Adrenal gland (tissue), 12 donors: ENCODE results near the gene ZNF184. TPM values are rescaled to one million over a fixed set of nuclear protein-coding genes. Genes with fewer than 3 reads are reported as not detected.

Experiments used
- DNase-seq, 7 donors: peaks; one replicate each; pipeline ENCODE4 v3.0.0-alpha.2; 2019 to 2020
- H3K27ac ChIP-seq, 5 donors: fragments of 200-600 bp; sonication (generic) in 4 of 5; 1 replicate in 3 of 5; 2 replicates in 2 of 5; pipeline versions ENCODE4 v1.5.1 to v1.8.0; 2016 to 2020; ENCODE audit warnings: mild to moderate bottlenecking in 1 of 5
- H3K27me3 ChIP-seq: fragments of 200-600 bp; 2 replicates; pipeline ENCODE4 v1.8.0; 2021
- H3K36me3 ChIP-seq, 2 donors: fragments of 200-600 bp; replicated peaks in 1 of 2; 1 replicate in 1 of 2; 2 replicates in 1 of 2; pipeline versions ENCODE4 v1.5.1 to v1.8.0; 2018 to 2022
- H3K4me1 ChIP-seq, 2 donors: fragments of 200-600 bp; replicated peaks in 1 of 2; 1 replicate in 1 of 2; 2 replicates in 1 of 2; pipeline versions ENCODE4 v1.5.1 to v1.8.0; 2018 to 2021
- H3K4me3 ChIP-seq, 4 donors: fragments of 200-600 bp; sonication (generic) in 3 of 4; one replicate each; pipeline ENCODE4 v1.5.1; 2016 to 2018
- H3K9me3 ChIP-seq, 3 donors: fragments of 200-600 bp; sonication (generic) in 1 of 3; replicated peaks in 1 of 3; 1 replicate in 2 of 3; 2 replicates in 1 of 3; pipeline versions ENCODE4 v1.5.1 to v1.8.0; 2016 to 2021
- CTCF ChIP-seq, 6 experiments: fragments of 450-650 bp in 4 of 6; fragments of 200-600 bp in 2 of 6; sonication (generic) in 1 of 6; IDR thresholded peaks; 1 replicate in 5 of 6; 2 replicates in 1 of 6; pipeline versions ENCODE4 v1.5.1 to v1.8.0; 2016 to 2021; ENCODE audit warnings: antibody characterized with exemption in 6 of 6, mild to moderate bottlenecking in 2 of 6, moderate library complexity in 1 of 6
- POLR2A ChIP-seq, 2 donors: fragments of 450-650 bp; IDR thresholded peaks; one replicate each; pipeline ENCODE4 v1.6.1; 2017; ENCODE audit warnings: antibody characterized with exemption in 2 of 2, mild to moderate bottlenecking in 2 of 2, moderate library complexity in 1 of 2
- WGBS, 4 donors: extraction: QIAGEN DNeasy Blood & Tissue Kit in 2 of 4; methylation state at CpG; one replicate each; pipeline versions ENCODE4 v1.1.5 to v1.1.7; 2013 to 2017; 5-methylcytosine and 5-hydroxymethylcytosine counted together
- intact Hi-C, 2 donors: fragments of 100-400 bp; cut with DNase I; formaldehyde crosslinking; loops; one replicate each; pipeline versions ENCODE4 v1.14.1 to v1.15.0; 2022 to 2023
- polyA plus RNA-seq, 3 donors: library from polyadenylated mRNA; stranded (reverse); fragments of 200-250 nt in 2 of 3; fragments of 350-450 nt in 1 of 3; fragmentation: Illumina TruSeq in 1 of 3; extraction: RNeasy Lipid Tissue Mini Kit (QIAGEN cat#74804) in 1 of 3; gene quantifications; one replicate each; pipeline ENCODE4 v1.2.3, GENCODE V29; 2013 to 2014
- total RNA-seq, 9 donors: library from RNA; depleted of rRNA in 4 of 9; stranded (reverse); fragments of >200 nt in 4 of 9; fragments of 120-200 nt in 1 of 9; fragmentation: NEBNext Ultra II Directional in 1 of 9; extraction: Animal tissue kit (Norgen Biotek cat#: 25700) in 1 of 9; gene quantifications; one replicate each; pipeline versions ENCODE4 v1.1.0 to v1.2.4, GENCODE V29; 2013 to 2023
- donor health status: healthy with polysubstance abuse.
- donor health status: Bipolar disorder and iron deficiency.
- donor health status: DM: yes; HTN: yes; CAD: no.
- donor health status: DM: no; HTN: no; CAD: no.
- donor health status: DM: no; HTN: no; CAD: no.
- donor health status: DM: yes; HTN: yes; CAD: no.

ZNF184 gene
- total and polyA plus RNA-seq, 12 donors, result 1.3 to 8.3 (median 4.9) TPM

DNA sequence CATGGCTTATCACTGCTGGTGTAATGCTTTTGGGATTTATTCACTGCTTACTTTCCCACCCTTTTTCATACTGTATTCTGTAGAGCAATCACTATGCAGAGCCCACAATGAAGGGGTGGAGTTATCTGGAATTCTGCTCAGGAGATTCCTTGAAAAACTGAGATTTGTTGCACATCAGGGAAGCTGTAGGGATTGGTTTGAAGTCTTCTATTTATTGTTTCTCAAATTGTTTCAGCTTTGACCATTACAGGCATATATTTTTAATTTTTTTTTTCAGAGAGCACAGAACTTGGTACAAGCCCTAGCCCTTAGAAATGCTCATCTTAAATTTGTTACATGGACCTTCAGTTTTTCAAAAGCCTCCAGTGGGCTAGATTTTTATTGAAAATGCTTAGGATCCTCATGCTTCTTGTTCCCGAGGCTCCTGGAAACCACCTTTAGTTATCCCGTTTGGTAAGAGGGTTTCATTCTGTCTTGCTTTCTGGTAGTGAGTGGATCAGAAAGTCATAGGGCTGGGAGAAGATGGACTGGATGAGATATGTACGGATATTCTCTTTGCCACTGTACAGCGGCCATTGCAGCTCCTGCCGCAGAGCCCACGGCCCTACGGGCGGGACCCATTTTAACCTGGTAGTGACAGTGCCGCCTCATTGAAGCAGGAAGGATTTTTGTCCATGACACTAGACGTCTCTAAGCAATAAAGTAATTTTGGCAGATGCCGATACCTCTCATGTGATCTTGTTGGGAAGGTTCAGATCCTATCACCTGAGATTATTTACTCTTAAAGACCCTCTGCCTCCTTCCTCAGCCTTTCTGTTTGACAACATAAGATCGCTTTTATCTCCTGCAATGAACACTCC is 45.3 kb upstream of the ZNF184 start:
- WGBS, 4 donors, result 28 to 45% (median 36%) methylated on average over 12 of the region's 12 CpGs
- DNase-seq, result no peak
- Histone ChIP-seq H3K27me3 (peaks cover 4% of the 10 kb centered on the region), H3K4me3 (peak overlapping the region in 2 of 4 donors; percentile 66), H3K27ac (peak overlapping the region in 3 of 5 donors; percentile 87 to 88 (median 88)), H3K4me1 (peaks cover 0 to 8% of the 10 kb centered on the region in 2 donors), H3K9me3 (no peaks in the 10 kb centered on the region), H3K36me3 (no peaks in the 10 kb centered on the region)
- intact Hi-C loops, result loop anchor here (10.0 kb wide), 2 partner anchors 237 to 377 kb away; a partner anchor contains a TSS
- TF ChIP-seq CTCF (IDR thresholded peaks at IDR 0.05), result no peak
- TF ChIP-seq POLR2A (IDR thresholded peaks at IDR 0.05), result no peak

- TF ChIP-seq CTCF (IDR thresholded peaks at IDR 0.05) (no peak), POLR2A (IDR thresholded peaks at IDR 0.05) (no peak)
- 83 to 90% (median 86%) methylated on average over 5 of the region's 5 CpGs for WGBS, 4 donors
- DNase-seq, result no peak
- intact Hi-C loops, result loop anchor here (10.0 kb wide), 2 partner anchors 238 to 378 kb away; a partner anchor contains a TSS
- Histone ChIP-seq H3K4me3 (no peak overlapping the region), H3K4me1 (peaks cover 0 to 8% of the 10 kb centered on the region in 2 donors), H3K36me3 (no peaks in the 10 kb centered on the region), H3K9me3 (no peaks in the 10 kb centered on the region), H3K27ac (no peak overlapping the region), H3K27me3 (peaks cover 7% of the 10 kb centered on the region)
Observed at GRCh38 chr6:27517238-27517637, 44.3 kb upstream of the ZNF184 start.

DNA sequence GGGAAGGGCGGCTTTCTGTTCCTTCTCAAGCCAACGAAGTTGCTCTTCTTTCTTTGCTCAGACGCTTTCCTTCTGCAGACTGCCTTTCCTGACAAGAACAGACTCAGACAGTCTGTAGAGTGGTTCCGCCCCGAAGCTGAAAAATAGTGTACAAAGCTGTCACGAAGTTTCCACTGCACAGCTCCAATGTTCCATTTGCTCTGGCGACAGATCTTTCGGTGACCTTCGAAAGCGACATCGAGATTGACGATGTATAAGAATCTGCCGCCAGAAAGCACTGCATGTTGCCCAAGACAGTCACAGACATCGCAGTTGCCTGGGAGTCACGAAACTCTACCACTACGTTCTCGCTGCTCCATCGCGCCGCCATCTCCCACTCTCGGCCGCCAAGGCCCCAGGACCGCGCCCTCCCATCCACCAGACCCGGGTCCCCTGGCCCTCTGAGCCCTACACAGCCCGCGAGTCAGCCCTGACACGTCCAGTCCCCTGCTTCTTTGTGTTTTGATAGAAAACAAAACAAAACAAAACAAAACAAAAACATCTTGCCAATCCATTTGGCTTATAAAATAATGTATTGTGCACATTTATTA is 42.1 kb upstream of the ZNF184 start:
- H3K4me1 ChIP-seq, result peaks cover 0 to 8% of the 10 kb centered on the region in 2 donors
- no peak overlapping the region for H3K27ac ChIP-seq
- WGBS, 4 donors, result 20 to 33% (median 29%) methylated on average over 23 to 28 of the region's 28 CpGs
- intact Hi-C loops, result loop anchor here (10.0 kb wide), 2 partner anchors 240 to 380 kb away; a partner anchor contains a TSS
- no peaks in the 10 kb centered on the region for H3K9me3 ChIP-seq
- H3K4me3 ChIP-seq, result no peak overlapping the region
- H3K36me3 ChIP-seq, result no peaks in the 10 kb centered on the region
- TF ChIP-seq CTCF (IDR thresholded peaks at IDR 0.05), result no peak
- no peak for TF ChIP-seq POLR2A (IDR thresholded peaks at IDR 0.05)
- DNase-seq, result no peak
- H3K27me3 ChIP-seq, result peaks cover 9% of the 10 kb centered on the region

- H3K36me3 ChIP-seq, result no peaks in the 10 kb centered on the region
- H3K9me3 ChIP-seq, result no peaks in the 10 kb centered on the region
- DNase-seq, result no peak
- no peak overlapping the region for H3K27ac ChIP-seq
- no peaks in the 10 kb centered on the region for H3K4me1 ChIP-seq
- TF ChIP-seq CTCF (IDR thresholded peaks at IDR 0.05), result no peak
- no peak for TF ChIP-seq POLR2A (IDR thresholded peaks at IDR 0.05)
- intact Hi-C loops, result loop anchor here (10.0 kb wide), 2 partner anchors 242 to 382 kb away; a partner anchor contains a TSS
- no peak overlapping the region for H3K4me3 ChIP-seq
- peaks cover 19% of the 10 kb centered on the region for H3K27me3 ChIP-seq
- 77 to 91% (median 83%) methylated on average over 2 of the region's 2 CpGs for WGBS, 4 donors
Observed at GRCh38 chr6:27512525-27512924, 39.6 kb upstream of the ZNF184 start.
